SH-SY5Y (cell line): ENCODE measurements around the gene DLGAP4.

ENCODE experiments used
- GATA2 ChIP-seq: IDR thresholded peaks from 2 replicates; pipeline ENCODE4 v1.6.1; 2011; ENCODE audit warnings: mild to moderate bottlenecking, low read depth, low read length
- GATA3 ChIP-seq: IDR thresholded peaks from 2 replicates; pipeline ENCODE4 v1.6.1; 2011; ENCODE audit warnings: low read depth, mild to moderate bottlenecking, low read length, moderate library complexity

DNA sequence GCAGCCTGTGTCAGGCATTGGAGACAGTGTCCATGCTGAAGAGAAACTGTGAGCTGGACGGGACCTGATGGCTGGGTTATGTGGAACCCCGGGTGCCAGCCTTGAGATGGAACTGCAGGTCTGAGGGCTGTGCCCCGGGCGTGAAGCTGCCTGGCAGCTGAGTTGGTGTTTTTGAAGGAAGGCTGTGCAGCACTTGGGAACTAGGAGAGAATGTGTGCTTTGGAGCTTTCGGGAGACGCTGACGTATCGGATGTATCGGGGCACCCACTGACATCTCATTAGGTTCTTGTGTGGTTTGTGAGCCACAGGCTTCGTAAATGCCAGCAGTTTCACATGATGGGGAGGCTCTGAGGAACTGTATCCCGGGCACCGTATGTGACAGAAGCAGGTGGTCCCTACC is 2.2 kb downstream of the DLGAP4 start:
- TF ChIP-seq GATA3 = no peak
- TF ChIP-seq GATA2 = no peak
